HUES6 (cell line): ENCODE measurements around the gene UMODL1.

Experiments
- H3K27ac ChIP-seq: 2 replicates; pipeline ENCODE4 v1.7.0; 2013; ENCODE audit warnings: low read depth, mild to moderate bottlenecking, low read length, inconsistent platforms
- H3K27me3 ChIP-seq: 2 replicates; pipeline ENCODE4 v1.6.1; 2013; ENCODE audit warnings: low read length; ENCODE audit not compliant: control insufficient read depth, insufficient read depth
- H3K36me3 ChIP-seq: 2 replicates; pipeline ENCODE4 v1.6.1; 2013; ENCODE audit warnings: low read length; ENCODE audit not compliant: control insufficient read depth, insufficient read depth
- H3K4me1 ChIP-seq: 2 replicates; pipeline ENCODE4 v1.6.1; 2013; ENCODE audit warnings: low read length; ENCODE audit not compliant: control insufficient read depth, insufficient read depth
- H3K4me3 ChIP-seq: 2 replicates; pipeline ENCODE4 v1.5.1; 2013; ENCODE audit warnings: low read depth, low read length
- H3K9ac ChIP-seq: one replicate; pipeline ENCODE4 v1.6.1; 2013; ENCODE audit warnings: mild to moderate bottlenecking, low read length
- H3K9me3 ChIP-seq: 2 replicates; pipeline ENCODE4 v1.6.1; 2013; ENCODE audit warnings: low read depth, low read length; ENCODE audit not compliant: control insufficient read depth, insufficient read depth

Gene UMODL1

DNA sequence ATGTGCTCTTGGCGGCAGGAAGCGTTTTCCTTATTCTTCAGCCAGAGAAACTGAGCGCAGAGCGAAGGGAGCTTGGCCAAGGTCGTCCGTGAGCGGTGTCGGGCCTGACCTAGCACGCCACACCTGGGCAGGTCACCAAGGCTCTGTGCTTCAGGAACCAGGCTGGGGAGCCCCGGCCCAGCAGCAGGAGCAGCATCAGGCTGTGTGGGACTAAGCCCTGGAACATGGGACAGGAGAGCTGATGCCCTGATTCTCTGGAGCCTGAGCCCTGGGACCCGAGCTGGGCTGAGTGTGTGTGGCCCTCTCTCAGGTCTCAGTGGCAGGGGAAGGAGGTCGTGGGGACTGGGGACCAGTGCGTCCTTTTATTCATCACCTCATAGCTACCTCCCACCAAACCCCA, 82.6 kb downstream of the UMODL1 start:
- Histone ChIP-seq H3K36me3 (no peaks in the 10 kb centered on the region), H3K9ac (no peak overlapping the region), H3K27ac (no peak overlapping the region), H3K27me3 (no peaks in the 10 kb centered on the region), H3K4me1 (no peaks in the 10 kb centered on the region; the same call in 1 of the 2 replicates), H3K9me3 (no peaks in the 10 kb centered on the region), H3K4me3 (no peak overlapping the region)

DNA sequence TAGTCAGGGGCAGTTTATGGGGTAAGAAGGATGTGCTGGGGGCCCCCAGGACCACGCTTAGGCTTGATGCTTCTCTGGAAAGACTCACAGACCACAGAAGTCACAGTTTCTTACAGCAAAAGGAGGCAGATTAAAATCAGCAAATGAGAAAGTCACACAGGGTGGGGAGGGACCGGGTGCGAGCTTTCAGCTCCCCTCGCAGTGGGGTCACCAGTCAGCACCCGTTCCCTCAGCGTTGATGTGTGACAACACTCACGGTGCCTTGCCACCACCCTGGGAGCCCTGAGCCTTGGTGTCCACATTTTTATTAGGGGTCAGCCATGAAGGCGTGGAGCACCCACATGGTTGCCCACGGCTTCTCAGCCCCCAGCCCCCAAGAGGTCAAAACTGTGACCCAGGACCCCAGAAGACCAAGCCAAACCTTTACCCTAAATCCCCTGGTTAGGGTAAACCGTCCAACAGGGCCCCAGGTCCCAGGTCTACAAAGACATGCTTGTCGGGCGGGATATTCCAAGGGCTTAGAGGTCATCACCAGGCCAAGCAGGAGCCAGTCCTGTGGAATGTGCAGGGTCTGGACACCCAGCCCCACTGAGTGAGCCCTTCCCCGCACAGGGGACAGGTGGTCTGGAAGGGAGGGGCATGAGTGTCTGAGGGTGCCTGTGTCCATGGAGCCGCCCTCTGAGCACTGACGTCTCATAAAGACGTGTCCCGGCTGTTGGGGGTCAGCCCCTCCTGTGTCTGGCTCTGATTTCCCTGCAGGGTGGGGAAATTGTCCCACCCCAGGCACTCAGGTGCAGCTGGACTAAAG, 83.3 kb downstream of the UMODL1 start:
- H3K27ac ChIP-seq = no peak overlapping the region
- H3K4me1 ChIP-seq = no peaks in the 10 kb centered on the region; the same call in 1 of the 2 replicates
- no peaks in the 10 kb centered on the region for H3K27me3 ChIP-seq
- H3K36me3 ChIP-seq = no peaks in the 10 kb centered on the region
- no peak overlapping the region for H3K4me3 ChIP-seq
- no peak overlapping the region for H3K9ac ChIP-seq
- H3K9me3 ChIP-seq = no peaks in the 10 kb centered on the region

DNA sequence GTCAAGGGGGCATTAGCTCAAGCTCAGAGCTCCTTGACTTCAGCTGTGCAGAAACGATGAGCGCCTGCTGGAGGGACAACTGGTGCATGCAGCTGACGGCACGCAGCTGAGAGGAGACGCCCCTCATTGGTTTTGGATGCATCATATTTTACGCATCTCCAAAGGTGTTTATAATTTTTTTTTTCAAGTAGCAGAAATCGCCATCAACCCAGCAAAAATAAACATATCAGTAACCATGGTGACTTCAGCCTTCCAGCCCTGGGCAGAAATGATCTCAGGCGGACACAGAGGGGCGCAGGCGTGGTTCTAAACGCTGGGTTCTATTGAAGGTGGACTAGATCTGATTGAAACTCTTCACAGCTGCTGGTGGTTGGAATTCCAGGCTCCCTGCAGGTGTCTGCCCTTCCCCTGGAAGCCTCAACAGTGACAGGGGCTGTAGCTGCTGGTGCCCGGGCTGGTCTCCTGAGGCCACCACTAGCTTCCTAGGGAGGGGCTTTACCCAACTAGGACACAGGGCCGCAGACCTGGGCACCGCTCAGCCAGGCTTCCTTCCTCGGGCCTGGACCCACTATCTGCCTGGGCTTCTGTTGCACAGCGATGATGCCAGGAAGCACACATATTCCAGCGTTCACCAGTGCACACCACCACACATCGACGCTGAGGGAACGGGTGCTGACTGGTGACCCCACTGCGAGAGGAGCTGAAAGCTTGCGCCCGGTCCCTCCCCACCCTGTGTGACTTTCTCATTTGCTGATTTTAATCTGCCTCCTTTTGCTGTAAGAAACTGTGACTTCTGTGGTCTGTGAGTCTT, 84.1 kb downstream of the UMODL1 start:
- Histone ChIP-seq H3K4me1 (no peaks in the 10 kb centered on the region; the same call in 1 of the 2 replicates), H3K4me3 (no peak overlapping the region), H3K27me3 (no peaks in the 10 kb centered on the region), H3K27ac (no peak overlapping the region), H3K36me3 (no peaks in the 10 kb centered on the region), H3K9ac (no peak overlapping the region), H3K9me3 (no peaks in the 10 kb centered on the region)

- no peak overlapping the region for H3K27ac ChIP-seq
- no peaks in the 10 kb centered on the region for H3K27me3 ChIP-seq
- H3K9me3 ChIP-seq = no peaks in the 10 kb centered on the region
These were observed 85.8 kb downstream of the UMODL1 start for GRCh38 chr21:42156690-42157605.

DNA sequence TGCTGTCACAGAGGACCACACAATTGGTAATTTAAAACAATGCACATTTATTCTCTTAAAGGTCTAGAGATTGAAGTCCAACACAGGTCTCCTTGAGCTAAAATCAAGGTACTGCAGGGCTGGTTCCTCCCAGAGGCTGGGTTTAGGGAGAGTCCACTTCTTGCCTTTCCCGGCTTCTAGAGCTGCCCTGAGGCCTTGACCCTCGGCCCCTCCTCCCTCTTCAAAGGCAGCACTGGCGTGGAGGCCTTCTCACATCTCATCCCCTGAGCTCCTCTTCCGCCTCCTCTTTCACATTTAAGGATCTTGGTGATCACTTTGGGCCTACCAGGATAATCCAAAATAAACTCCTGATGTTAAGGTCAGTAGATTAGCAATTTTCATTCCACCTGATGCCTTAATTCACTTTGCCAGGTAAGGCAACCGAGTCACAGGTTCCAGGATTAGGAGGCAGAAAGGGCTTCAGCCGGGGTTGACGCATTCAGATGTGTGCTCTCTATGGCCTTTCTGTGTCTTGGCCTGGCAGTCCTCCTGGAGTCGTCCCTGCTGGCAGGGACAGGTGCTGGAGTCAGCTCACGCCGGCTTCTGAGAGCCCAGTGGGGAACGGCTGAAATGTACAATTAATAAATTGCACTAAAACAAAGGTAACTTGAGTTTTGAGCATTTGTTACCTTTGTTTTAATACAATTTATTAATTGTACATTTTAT, 86.6 kb downstream of the UMODL1 start:
- no peaks in the 10 kb centered on the region for H3K27me3 ChIP-seq
- H3K27ac ChIP-seq = no peak overlapping the region
- no peaks in the 10 kb centered on the region for H3K36me3 ChIP-seq
- H3K9ac ChIP-seq = no peak overlapping the region
- no peak overlapping the region for H3K4me3 ChIP-seq
- H3K4me1 ChIP-seq = no peaks in the 10 kb centered on the region; the same call in 1 of the 2 replicates
- no peaks in the 10 kb centered on the region for H3K9me3 ChIP-seq

More at GRCh38 chr21:42156690-42157605, 85.8 kb downstream of the UMODL1 start:
- no peak overlapping the region for H3K4me3 ChIP-seq
- H3K36me3 ChIP-seq = no peaks in the 10 kb centered on the region
- no peaks in the 10 kb centered on the region; the same call in 1 of the 2 replicates for H3K4me1 ChIP-seq
- no peak overlapping the region for H3K9ac ChIP-seq

DNA sequence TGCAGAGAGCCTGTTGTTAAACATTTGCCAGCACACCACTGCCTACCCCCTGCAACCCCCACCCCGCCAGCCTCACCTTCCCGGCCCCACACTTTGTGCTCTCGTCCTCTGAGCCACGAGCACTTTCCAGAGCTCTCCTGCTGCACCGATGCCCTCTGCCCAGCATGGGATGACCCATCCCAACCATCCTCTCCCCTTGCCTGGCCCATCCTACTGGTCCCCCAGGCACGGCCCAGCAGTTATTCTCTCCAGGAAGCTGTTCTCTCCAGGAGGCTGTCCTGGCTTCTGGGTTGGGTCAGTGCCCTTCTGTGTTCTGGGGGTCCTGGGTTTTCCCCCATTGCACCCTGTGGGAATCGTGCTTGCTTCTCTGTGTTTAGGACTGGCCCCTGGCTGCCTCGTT, 87.7 kb downstream of the UMODL1 start:
- Histone ChIP-seq H3K27ac (no peak overlapping the region), H3K27me3 (no peaks in the 10 kb centered on the region), H3K9ac (no peak overlapping the region), H3K36me3 (no peaks in the 10 kb centered on the region), H3K4me1 (no peaks in the 10 kb centered on the region; the same call in 1 of the 2 replicates), H3K9me3 (no peaks in the 10 kb centered on the region), H3K4me3 (no peak overlapping the region)

DNA sequence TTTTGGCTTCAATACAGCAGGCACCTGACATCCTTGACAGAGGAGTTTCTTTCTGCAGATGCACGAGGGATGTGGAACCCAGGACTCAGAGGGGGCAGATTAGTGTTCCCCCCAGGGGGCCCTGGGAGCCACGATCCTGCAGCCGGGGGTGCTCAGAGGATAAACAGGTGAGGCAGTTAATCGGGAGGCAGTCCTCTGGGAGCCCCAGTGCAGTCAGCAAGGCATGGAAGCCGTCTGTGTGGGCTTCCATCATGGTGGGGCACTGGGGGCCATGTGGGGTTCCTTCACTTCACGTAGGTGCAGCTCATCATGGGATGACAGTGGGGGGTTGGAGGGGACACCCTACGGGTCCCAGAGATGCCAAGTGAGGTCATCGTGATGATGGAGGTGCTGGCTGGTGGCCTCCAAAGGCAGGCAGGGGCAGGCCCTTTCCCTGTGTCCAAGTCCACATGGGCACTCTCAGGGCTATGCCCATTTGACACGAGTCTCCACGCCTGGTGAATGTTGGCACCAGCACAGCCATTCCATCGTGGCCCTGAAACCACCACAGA, 88.5 kb downstream of the UMODL1 start:
- Histone ChIP-seq H3K27ac (no peak overlapping the region), H3K27me3 (no peaks in the 10 kb centered on the region), H3K4me1 (no peaks in the 10 kb centered on the region; the same call in 1 of the 2 replicates), H3K4me3 (no peak overlapping the region), H3K36me3 (no peaks in the 10 kb centered on the region), H3K9ac (no peak overlapping the region), H3K9me3 (no peaks in the 10 kb centered on the region)

GRCh38 chr21:42160111-42160721, 89.1 kb downstream of the UMODL1 start:
- Histone ChIP-seq H3K4me3 (no peak overlapping the region), H3K27ac (no peak overlapping the region), H3K4me1 (no peaks in the 10 kb centered on the region; the same call in 1 of the 2 replicates)

DNA sequence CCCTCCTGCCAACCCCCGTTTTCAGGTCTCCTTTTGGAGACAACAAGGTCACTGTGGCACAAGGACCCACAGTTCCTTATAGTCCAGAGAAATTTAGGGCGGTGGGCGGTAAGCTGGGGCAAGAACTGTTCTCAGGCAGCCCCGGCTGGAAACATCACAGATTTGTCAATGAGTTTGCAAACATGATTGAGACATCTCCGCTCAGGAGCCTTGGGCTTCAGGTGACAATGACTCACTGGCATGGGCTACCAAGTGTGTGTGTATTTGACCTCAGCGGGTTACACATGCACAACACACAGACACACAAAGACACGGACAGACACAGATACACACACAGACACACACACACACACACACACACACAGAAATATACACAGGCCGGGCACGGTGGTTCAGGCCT, 89.6 kb downstream of the UMODL1 start:
- H3K36me3 ChIP-seq = no peaks in the 10 kb centered on the region

More at GRCh38 chr21:42160111-42160721, 89.1 kb downstream of the UMODL1 start:
- no peaks in the 10 kb centered on the region for H3K36me3 ChIP-seq
- no peaks in the 10 kb centered on the region for H3K9me3 ChIP-seq
- no peak overlapping the region for H3K9ac ChIP-seq
- no peaks in the 10 kb centered on the region for H3K27me3 ChIP-seq

More for the DNA sequence above, 89.6 kb downstream of the UMODL1 start:
- H3K9me3 ChIP-seq = no peaks in the 10 kb centered on the region
- no peaks in the 10 kb centered on the region; the same call in 1 of the 2 replicates for H3K4me1 ChIP-seq
- H3K4me3 ChIP-seq = no peak overlapping the region
- H3K9ac ChIP-seq = no peak overlapping the region
- H3K27me3 ChIP-seq = no peaks in the 10 kb centered on the region
- no peak overlapping the region for H3K27ac ChIP-seq
